WTC11 (cell line): ENCODE results near the gene SKIL. TPM values are rescaled to one million over a fixed set of nuclear protein-coding genes. Genes with fewer than 3 reads are reported as not detected.
A peak's percentile ranks its signal among the peaks of the same experiment; 100 is the strongest.

ENCODE experiments used
- AFF4 ChIP-seq: sonication (generic); formaldehyde crosslinking; IDR thresholded peaks from 2 replicates; pipeline ENCODE4 v1.8.1; 2023; ENCODE audit warnings: mild to moderate bottlenecking, missing genetic modification reagents, borderline replicate concordance
- AR ChIP-seq: fragments of 250-450 bp; sonication (Bioruptor Pico); IDR thresholded peaks from 2 replicates; pipeline ENCODE4 v1.9.0; 2021; ENCODE audit warnings: mild to moderate bottlenecking
- CBFB ChIP-seq: sonication (generic); formaldehyde crosslinking; IDR thresholded peaks from 2 replicates; pipeline ENCODE4 v1.8.1; 2022; ENCODE audit warnings: mild to moderate bottlenecking, low read depth, missing genetic modification reagents
- ELF4 ChIP-seq: sonication (generic); formaldehyde crosslinking; IDR thresholded peaks from 2 replicates; pipeline ENCODE4 v1.8.1; 2022; ENCODE audit warnings: low read depth, mild to moderate bottlenecking, moderate library complexity, missing genetic modification reagents
- GRHL2 ChIP-seq: fragments of 250-450 bp; sonication (Bioruptor Pico); IDR thresholded peaks from 2 replicates; pipeline ENCODE4 v1.8.0; 2022; ENCODE audit warnings: mild to moderate bottlenecking, moderate library complexity; ENCODE audit not compliant: insufficient replicate concordance, severe bottlenecking
- GTF2I ChIP-seq: fragments of 250-450 bp; sonication (Bioruptor Pico); conservative IDR thresholded peaks from 2 replicates; pipeline ENCODE4 v1.4.0; 2021; ENCODE audit warnings: mild to moderate bottlenecking
- NR2C2 ChIP-seq: sonication (generic); formaldehyde crosslinking; IDR thresholded peaks from 2 replicates; pipeline ENCODE4 v1.8.0; 2022; ENCODE audit warnings: mild to moderate bottlenecking, missing genetic modification reagents
- PRDM15 ChIP-seq: sonication (generic); formaldehyde crosslinking; IDR thresholded peaks from 2 replicates; pipeline ENCODE4 v1.8.0; 2022; ENCODE audit warnings: missing genetic modification reagents
- PRRX2 ChIP-seq: fragments of 250-450 bp; sonication (Bioruptor Pico); IDR thresholded peaks from 2 replicates; pipeline ENCODE4 v1.8.0; 2021; ENCODE audit warnings: mild to moderate bottlenecking
- RELA ChIP-seq: sonication (generic); formaldehyde crosslinking; IDR thresholded peaks from 2 replicates; pipeline ENCODE4 v1.8.1; 2022; ENCODE audit warnings: missing genetic modification reagents, mild to moderate bottlenecking, borderline replicate concordance
- SMAD4 ChIP-seq: sonication (generic); formaldehyde crosslinking; IDR thresholded peaks from 2 replicates; pipeline ENCODE4 v1.8.0; 2022; ENCODE audit warnings: mild to moderate bottlenecking, missing genetic modification reagents
- SOX15 ChIP-seq: fragments of 250-450 bp; sonication (Bioruptor Pico); IDR thresholded peaks from 2 replicates; pipeline ENCODE4 v1.9.0; 2021; ENCODE audit warnings: mild to moderate bottlenecking
- SP1 ChIP-seq: sonication (generic); formaldehyde crosslinking; conservative IDR thresholded peaks from 2 replicates; pipeline ENCODE4 v1.8.1; 2022; ENCODE audit warnings: missing genetic modification reagents
- STAT6 ChIP-seq: sonication (generic); formaldehyde crosslinking; conservative IDR thresholded peaks from 2 replicates; pipeline ENCODE4 v1.8.1; 2023; ENCODE audit warnings: mild to moderate bottlenecking, low read depth, missing genetic modification reagents, moderate library complexity
- ZMAT4 ChIP-seq: fragments of 250-450 bp; sonication (Bioruptor Pico); IDR thresholded peaks from 2 replicates; pipeline ENCODE4 v1.9.0; 2021; ENCODE audit warnings: mild to moderate bottlenecking
- ZNF281 ChIP-seq: sonication (generic); formaldehyde crosslinking; IDR thresholded peaks from 2 replicates; pipeline ENCODE4 v1.8.0; 2023; ENCODE audit warnings: mild to moderate bottlenecking, missing genetic modification reagents
- ZNF512 ChIP-seq: sonication (generic); formaldehyde crosslinking; IDR thresholded peaks from 2 replicates; pipeline ENCODE4 v1.8.1; 2022; ENCODE audit warnings: missing genetic modification reagents, borderline replicate concordance
- ZSCAN18 ChIP-seq: fragments of 250-450 bp; sonication (Bioruptor Pico); IDR thresholded peaks from 2 replicates; pipeline ENCODE4 v2.1.2; 2022; ENCODE audit warnings: mild to moderate bottlenecking, moderate library complexity
- total RNA-seq: library from RNA; stranded (reverse); gene quantifications from 3 replicates; pipeline ENCODE4 v1.2.3, GENCODE V29; 2021

SKIL gene
- total RNA-seq, 1 experiment from 2014 or later, result 181 TPM

GRCh38 chr3:170419557-170420087 lies 62.1 kb downstream of the SKIL start (continued):
- TF ChIP-seq ZNF512, result no peak
- no peak for TF ChIP-seq PRRX2 (CRISPR knock-in tag)
- no peak for TF ChIP-seq NR2C2 (CRISPR knock-in tag)
- no peak for TF ChIP-seq STAT6
- TF ChIP-seq GTF2I (CRISPR knock-in tag), result no peak
- TF ChIP-seq ELF4, result 0 out of 2 replicates have a peak, but pooled peaks have one; percentile 42
- no peak for TF ChIP-seq AR
- no peak; the same call in 1 of the 2 replicates for TF ChIP-seq AFF4 (CRISPR knock-in tag)
- peak; percentile 34; the same call in 1 of the 2 replicates for TF ChIP-seq SP1
- no peak for TF ChIP-seq ZSCAN18
- 0 out of 2 replicates have a peak, but pooled peaks have one; percentile 28 for TF ChIP-seq PRDM15 (CRISPR knock-in tag)
- no peak for TF ChIP-seq SOX15 (CRISPR knock-in tag)
- no peak for TF ChIP-seq GRHL2
- TF ChIP-seq SMAD4 (CRISPR knock-in tag), result no peak
- TF ChIP-seq RELA (CRISPR knock-in tag), result peak; percentile 53; the same call in 1 of the 2 replicates
- TF ChIP-seq ZMAT4 (CRISPR knock-in tag), result no peak
- no peak for TF ChIP-seq CBFB
- TF ChIP-seq ZNF281 (CRISPR knock-in tag), result 0 out of 2 replicates have a peak, but pooled peaks have one; percentile 61
